Upper lobe of left lung (tissue), 4 donors: ENCODE results near the gene NCF2.

Source experiments
- CTCF ChIP-seq, 6 experiments: fragments of 450-650 bp in 4 of 6; fragments of 200-600 bp in 2 of 6; sonication (generic) in 2 of 6; IDR thresholded peaks; one replicate each; pipeline ENCODE4 v1.5.1; 2016 to 2019; ENCODE audit warnings: antibody characterized with exemption in 6 of 6
- EP300 ChIP-seq, 4 donors: sonication (generic); formaldehyde crosslinking; IDR thresholded peaks; one replicate each; pipeline ENCODE4 v1.5.1; 2017; ENCODE audit warnings: antibody characterized with exemption in 4 of 4, control low read depth in 2 of 4
- POLR2A ChIP-seq, 4 donors: fragments of 450-650 bp; IDR thresholded peaks; one replicate each; pipeline ENCODE4 v1.5.1; 2016 to 2017; ENCODE audit warnings: antibody characterized with exemption in 4 of 4, mild to moderate bottlenecking in 2 of 4
- POLR2AphosphoS5 ChIP-seq, 2 donors: sonication (generic); formaldehyde crosslinking; IDR thresholded peaks; one replicate each; pipeline ENCODE4 v1.5.1; 2017; ENCODE audit warnings: antibody characterized with exemption in 2 of 2

GRCh38 chr1:183571678-183572268 is 18.5 kb downstream of the NCF2 start:
- TF ChIP-seq POLR2AphosphoS5 (IDR thresholded peaks at IDR 0.05) (no peak), CTCF (IDR thresholded peaks at IDR 0.05) (no peak), EP300 (IDR thresholded peaks at IDR 0.05) (no peak), POLR2A (IDR thresholded peaks at IDR 0.05) (no peak)
